GM18498 (cell line): ENCODE measurements around the gene TBC1D2B.

ENCODE experiments used
- ATAC-seq: cut with Tn5 transposase; IDR thresholded peaks from one replicate; pipeline ENCODE4 v1.9.1; 2021; ENCODE audit warnings: mild to moderate bottlenecking, moderate library complexity; ENCODE audit not compliant: unreplicated experiment

Gene TBC1D2B

DNA sequence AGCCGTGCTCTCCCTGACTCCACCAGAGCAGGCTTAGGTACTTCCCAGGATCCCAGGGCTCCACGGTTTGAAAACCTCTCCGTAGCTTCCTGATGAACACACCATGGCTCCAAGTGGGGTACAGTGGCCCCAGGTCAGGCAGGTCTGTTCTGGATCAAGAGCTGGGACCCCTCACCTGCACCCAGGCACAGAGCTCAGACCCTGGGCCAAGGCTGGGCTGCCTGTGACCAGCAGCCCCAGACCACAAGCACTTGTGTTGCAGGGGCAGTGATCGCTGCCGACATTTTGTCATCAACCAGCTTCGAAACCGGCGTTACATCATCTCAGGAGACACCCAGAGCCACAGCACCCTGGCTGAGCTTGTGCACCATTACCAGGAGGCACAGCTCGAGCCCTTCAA lies 20.2 kb upstream of the TBC1D2B start:
- no peak for ATAC-seq

DNA sequence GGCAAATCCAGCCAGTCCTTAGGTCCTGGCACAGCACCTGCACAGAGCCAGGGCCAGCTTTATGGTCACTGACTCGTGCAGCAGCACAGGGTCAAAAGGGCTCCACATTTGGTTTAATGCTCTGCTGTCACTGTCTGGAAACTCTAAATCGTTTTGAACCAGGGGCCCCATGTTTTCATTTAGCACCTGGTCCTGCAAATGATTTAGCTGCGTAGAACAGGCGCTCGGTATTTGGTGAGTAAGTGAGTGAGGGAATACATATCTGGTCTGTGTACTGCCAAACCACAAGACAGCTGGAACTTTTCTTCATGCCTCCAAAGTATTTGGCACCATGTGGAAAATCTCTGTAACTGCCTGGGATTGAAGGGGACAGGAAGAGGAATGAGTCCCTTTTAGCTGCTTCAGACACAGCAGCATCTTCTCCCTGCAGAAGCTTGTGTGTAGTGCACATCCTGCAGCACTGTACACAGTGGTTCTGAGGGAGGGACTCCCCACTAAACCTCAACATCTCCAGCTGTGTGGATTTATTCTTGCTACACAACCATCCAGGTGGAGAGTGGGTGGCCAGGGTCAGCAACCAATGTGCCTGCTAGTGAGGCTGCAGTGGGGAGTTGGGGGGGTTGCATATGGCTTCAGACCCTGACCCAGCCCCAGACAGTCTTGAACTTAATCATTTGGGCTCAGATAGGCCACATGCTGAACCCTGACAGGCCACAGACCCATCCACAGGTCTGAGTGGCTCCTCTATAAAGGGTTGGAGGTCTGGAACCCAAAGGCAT lies 15.9 kb upstream of the TBC1D2B start:
- ATAC-seq = no peak

DNA sequence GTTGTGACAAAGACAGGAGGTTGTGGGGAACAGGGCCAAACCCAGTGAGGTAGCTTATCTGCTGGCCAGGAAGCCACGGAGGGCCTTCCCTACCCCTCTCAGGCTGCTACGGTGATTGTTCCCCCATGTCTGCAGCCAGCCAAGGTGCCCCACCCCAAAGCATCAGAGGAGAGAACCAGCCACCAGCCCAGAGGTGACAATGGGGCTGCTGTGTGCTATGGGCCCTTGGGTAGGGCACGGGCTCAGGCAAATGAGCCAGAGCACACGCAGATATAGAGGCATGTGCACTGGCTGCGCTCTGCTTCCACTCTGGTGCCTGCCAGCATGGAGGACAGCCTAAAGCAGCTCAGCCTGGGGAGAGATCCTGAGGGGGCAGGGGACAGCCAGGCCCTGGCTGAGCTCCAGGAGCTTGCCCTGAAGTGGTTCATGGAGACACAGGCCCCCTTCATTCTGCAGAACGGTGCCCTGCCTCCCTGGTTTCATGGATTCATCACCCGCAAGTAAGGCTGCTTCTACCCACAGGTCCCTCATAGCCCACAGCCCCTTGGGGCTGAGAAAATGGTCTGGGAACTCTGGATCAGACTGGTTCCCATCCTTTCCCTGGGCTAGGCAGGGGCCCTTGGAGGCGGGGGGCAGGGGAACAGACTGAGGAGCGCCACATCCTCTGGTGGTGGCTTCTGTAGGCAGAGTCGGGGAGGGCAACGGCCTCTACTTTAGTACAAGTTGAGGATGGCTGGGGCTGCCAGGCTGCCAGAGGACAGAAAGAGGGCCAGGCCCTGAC lies 14.9 kb upstream of the TBC1D2B start, which contains the start of gene SH2D7:
SH2D7 (plus strand) TSS at position 301 of the 781 bp plus-strand sequence; CDS start at position 325, 24 bp downstream.
- no peak for ATAC-seq

DNA sequence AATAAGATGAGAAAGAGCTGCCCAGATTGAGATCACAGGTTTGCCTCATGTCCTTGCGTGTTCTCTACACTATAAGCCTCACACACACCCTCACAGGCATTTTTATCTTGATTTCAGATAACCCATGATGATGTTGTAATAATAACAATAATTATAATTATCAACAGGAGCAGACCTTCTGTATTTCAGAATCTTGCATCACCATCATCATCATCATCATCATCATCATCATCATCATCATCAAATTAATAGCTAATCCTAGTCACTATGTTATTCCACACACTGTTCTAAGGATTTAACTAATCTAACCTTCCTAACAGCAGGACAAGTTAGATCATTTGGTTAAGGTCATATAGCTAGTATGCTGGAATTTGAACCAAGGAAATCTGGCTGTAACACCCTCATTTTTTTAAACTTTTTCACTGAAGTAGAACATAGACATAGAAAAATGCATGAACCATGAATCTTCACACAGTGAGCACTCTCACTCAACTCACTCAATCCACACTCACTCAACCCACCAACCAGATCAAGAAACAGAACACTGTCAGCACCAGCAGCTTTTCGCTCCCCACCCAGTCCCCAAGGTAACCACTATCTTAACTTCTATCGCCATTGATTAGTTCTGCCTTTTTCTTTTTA lies 13.0 kb upstream of the TBC1D2B start:
- ATAC-seq = no peak

DNA sequence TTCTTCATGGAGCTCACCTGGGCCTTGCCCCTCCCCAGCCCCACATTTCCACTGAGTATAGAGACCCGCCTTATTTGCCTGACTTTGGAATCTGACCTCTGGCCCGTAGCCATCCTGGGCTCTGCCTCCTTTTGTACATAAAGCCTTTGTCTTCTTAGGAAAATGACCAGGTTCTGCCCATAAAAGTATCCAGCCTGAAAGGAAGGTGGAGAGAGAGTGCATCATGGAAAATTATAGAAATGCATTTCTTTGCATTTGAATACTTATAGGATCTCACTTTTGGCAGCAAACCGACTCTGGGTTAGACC lies 11.2 kb upstream of the TBC1D2B start:
- no peak for ATAC-seq

DNA sequence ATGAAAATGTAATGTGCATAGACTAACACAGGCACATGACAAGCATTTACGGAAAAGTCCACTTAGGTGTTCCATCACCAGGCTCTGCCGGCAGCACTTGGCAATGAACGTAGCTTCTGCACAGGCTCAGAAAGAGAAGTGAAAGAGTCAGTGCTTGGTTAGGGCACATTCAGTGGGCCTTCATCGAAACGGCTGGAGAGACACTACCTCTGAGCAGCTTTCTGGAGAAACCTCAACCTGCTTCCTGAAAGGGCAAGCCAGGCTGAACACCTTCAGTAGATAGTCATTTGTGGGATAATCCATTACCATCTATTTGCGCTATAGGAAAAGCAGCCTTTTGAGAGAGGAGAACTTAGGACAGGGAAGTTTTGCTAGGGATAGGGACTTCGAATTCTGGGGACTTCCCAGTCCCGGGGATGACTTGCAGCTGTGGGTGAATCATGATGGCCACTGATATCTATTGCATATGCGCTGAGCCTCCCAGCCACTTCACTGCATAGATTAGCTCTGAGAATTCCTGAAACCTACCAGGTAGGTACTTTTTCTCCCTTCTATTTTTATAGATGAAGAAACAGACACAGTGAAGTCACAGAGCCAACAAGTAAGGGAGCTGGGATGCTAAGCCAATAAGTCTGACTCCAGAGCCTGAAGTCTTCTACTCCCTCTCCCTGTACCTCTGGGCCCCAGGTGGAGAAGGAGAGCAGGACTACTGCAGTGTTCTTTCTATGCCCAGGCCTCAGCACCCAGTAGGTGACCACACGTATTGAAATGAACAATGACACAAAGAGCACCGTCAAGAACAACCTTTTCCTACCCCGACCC lies 10.7 kb upstream of the TBC1D2B start:
- peak; percentile 58 for ATAC-seq

DNA sequence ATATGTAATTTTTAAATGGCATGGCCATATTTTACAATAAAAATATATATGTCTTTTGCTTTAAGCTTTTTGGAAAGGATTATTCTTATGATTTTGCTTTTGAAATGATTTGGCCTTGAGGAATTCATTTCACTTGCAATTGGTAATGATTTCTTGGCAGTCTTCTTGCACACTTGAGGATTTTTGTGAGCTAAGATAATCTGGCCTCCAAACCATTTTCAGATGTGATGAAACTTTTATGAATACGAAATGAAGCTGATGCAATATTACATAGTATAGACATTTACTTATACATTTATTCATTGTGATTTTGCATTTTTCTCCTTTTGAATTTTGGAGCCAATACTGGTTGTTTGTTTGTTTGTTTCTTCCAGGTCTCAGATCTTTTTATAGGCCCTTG lies 8.4 kb upstream of the TBC1D2B start:
- ATAC-seq = no peak

DNA sequence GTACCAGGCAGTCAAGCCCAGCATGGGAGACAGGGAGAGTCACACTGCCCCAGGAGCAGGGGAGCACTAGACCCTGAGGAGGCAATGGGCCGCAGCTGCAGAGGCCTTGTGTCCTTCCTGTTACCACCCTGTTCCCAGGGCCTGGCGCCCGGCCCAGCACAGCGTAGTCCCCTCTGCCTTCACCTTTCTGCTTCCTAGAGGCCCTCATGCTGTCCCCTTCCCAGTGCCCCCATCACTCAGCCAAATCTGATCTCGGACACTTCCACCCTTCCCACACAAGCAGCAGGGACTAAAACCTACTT lies 6.9 kb upstream of the TBC1D2B start:
- ATAC-seq = no peak

DNA sequence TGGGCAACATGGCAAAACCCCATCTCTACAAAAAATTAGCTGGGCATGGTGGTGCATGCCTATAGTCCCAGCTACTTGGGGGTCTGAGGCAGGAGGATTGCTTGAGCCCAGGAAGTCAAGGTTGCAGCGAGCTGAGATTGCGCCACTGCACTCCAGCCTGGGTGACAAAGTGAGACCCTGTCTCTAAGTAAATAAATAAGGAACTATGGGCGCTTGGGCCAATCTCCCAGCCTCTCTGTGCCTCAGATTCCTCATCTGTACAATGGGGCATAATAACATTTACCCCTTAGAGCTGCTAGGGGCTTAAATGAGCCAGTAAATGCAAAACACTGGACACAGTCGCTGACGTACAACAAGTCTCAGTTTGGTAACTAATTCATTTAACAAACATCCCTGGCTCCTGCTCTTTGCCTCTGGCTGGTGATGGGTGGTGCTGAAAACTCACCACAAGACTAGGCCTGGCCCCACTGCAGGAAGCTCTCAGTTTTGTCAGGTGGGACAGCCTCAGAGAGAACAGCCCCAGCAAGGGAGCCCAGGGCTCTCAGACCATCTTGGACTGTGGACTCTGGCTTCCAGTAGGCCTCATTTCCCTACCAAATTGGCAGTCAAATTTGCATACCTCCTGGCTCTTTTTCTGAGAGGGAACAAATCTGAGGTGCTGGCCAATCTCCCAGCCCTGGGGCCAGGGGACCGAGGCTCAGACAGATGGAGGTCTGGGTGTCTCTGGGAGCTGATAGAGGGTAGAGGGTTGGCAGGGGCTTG lies 6.4 kb upstream of the TBC1D2B start:
- no peak for ATAC-seq

DNA sequence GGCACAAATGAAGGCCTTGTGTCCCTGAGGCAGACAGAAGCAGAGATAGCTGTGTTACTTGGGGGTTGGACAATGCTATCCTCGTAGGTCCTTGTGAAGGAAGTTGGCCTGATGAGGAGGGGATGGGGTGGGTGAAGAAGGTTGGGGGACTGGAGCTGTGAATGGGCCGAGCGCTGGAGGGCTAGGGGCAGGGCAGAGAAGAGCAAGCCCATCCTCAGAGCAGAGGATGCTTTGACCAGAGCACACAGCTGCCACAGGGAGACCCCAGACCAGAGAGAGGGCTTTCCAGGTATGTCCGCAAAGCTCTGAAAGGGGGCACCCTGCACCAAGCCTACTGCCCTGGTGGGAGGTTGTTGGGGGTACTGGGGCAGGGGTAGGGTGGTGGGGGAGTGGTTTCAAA lies 5.7 kb upstream of the TBC1D2B start:
- no peak for ATAC-seq

DNA sequence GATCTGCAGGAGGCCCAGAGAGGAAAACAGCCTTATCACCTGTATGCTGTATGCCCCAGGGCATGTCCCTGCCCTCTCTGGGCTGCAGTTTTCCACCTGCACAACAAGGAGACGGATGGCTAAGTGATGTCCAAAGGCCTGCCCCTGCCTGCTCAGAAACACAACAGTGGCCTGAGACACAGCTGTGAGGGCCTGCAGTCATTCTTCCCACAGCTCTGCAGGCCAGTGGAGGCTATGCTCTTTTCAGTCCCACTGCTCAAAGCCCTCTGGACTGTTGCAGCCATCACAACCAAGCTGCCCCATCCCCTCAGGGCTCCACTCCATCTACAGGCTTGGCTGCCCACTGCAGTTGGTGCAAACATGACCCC lies 5.2 kb upstream of the TBC1D2B start:
- no peak for ATAC-seq

DNA sequence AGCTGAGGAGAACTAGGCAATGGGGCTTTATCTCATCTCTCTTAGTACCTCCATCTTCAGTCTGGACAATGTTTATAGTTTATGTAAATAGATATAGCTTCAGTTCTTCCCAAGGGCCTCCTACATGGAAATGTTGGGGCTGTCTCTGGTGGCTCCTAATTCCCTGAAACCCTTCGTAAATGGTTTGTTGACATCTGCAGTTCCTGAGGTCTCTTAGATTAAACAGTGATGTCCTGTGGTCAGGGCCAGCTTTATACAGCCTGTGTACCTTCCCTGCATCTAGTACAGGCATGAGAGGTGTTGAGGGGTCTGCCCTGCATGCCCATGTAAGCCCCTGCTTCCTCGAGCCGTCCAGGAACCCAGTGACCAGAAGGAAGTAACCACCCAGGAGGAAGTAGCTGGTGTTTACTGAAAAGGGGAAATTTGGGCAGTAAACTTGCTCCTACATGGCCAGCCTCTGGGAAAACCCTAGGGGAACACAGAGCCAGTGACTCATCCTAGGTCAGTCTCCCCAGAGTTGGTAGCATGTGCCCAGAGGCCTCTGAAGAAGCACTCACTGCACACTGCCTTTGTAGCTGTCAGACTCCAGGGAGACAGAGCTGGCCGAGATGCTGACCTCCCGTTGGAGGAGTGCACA lies 4.7 kb upstream of the TBC1D2B start:
- no peak for ATAC-seq

DNA sequence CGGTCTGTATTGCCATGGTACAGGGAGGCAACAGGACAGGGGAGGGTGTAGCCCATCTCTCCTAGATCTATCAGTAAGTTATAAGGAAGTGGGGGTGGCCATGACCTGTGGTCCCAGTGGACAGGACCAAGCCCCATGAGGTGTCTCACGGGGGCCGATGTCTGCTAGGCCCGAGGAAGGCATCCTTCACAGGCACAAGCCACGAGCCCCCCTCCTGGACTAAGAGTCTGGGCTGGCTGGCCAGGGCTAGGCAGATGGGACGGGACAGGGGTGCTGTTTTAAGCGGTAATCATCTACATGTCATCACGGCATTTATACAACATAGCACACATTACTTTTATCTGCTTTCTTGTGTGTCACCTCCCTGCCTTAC lies 2.6 kb upstream of the TBC1D2B start:
- no peak for ATAC-seq

DNA sequence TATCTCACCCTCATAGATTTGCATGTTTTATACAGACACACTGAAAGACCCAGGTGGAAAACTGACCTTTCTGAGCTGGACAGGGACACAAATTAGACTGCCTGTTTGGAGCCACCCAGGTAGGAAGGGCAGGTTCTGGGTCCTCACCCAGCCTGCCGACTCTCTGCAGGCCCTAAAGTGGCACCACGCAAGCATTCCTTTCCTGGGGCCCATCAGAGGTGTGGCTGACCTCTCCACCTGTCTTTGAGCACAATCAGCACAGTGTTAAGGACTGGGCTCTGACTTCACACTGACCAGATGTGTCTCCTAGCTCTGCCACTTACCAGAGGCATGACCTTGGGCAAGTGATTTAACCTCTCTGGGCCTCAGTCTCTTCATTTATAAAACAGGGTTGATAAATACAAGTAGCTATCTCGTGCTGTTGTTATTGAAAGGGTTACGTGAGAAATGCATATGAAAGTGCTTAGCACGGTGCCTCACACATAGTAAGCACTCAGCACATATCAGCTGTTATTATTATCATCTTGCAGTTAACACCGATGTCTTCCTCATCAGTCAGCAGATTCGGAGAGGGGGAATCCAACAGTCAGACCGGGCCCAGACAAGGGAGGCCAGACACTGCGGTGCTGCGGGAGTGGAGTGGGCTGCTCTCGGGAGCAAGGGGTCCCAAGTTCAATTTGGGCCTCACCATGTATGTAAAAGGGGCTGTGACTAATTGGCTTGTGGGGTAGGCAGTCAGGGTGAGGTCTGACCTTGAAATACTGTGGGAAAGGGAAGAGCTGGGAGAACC lies 2.0 kb upstream of the TBC1D2B start:
- ATAC-seq = no peak

DNA sequence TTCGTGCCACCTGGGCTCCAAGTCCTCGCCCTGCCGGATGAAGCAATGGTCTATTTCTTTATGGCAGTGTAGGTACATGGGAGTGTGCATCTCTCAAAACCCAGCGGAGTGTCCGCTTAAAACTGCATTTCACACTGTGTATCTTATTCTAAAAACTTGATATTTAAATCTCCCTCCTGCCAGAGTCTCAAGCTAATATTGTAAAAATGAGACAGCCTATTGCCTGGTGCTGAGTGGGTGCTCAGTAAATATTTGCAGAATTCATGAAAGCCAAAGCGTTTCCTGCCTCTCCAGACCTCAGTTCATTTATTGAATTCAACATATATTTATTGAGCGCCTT lies 330 bp upstream of the TBC1D2B start:
- ATAC-seq = no peak

DNA sequence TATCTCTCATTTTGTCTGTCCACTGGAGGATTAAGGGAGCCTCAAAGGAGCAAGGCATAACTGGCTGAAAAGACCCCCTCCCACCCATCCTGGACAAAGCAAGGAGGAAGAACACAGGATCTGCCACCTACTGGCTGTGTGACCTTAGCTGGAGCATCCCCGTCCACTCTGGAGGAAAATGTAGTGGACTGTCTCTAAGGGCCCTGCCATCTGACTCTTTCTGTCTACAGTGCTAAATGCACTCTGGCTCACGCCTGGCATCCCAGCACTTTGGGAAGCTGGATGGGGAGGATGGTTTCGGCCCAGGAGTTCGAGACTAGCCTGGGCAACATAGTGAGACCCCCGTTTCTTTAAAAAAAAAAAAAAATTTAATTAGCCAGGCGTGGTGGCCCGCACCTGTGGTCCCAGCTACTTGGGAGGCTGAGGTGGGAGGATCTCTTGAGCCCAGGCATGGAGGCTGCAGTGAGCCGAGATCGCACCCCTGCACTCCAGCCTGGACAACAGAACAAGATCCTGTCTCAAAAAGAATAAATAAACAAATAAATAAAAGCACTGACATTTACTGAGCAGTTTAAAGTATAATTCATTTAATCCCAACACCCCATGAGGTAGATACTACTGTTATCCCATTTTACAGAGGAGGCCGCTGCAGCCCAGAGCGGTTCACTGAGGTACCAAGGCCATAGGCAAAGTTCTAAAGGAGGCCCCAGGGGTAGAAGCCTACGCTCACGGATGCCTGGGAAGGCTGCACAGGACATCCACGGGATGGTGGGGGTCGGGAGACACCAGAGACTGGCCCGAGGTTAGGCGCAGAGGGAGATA lies 1.1 kb downstream of the TBC1D2B start:
- no peak for ATAC-seq

DNA sequence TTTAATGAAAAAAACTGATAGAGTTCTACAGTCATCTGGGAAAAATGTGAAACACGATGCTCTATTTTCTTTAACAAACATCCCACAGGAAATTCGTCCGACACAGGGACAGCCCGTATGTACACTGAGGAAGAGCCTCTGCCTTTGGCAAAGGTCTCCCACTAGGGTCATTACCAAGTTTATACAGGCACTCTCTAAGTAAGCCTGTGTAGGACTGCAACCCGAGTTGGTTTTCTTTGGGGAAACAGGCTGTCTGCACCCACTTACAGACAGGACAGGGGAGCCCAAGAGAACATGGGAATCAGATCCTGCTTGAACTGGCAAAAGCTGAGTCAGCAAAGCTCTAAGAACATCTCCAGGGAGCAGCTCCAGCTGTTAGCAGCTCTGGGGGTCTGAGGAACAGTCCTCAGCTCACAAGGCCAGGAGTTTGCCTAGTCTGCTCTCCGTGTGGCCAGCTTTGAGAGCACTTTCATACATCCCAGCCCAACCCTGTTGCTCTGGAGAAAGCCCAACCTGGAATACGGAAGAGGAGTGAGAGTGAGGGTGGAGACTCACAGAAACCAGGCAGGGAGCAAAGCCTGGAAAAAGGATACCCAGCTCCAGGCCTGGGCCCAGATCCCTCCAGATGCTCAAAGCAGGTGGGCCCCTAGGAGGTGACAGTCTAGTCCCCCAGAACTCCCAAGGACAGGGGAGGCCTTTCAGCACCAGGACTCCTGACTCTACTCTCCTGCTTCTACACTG lies 1.9 kb downstream of the TBC1D2B start:
- ATAC-seq = no peak
